Measurements from ENCODE around the gene NUP188.

NUP188 gene

GRCh38 chr9:129005336-129005997, 58.0 kb downstream of the NUP188 start:
- DNase-seq (ENCODE audit: low read depth in 2 of 2): no peak

- no peak for DNase-seq (ENCODE audit: low read depth in 2 of 2)
Measured at GRCh38 chr9:129006328-129007034, 59.0 kb downstream of the NUP188 start.

- no peak for DNase-seq (ENCODE audit: low read depth in 2 of 2)
Measured at GRCh38 chr9:129007035-129007765, 59.7 kb downstream of the NUP188 start.

- DNase-seq (ENCODE audit: low read depth in 2 of 2): no peak
Measured at GRCh38 chr9:129007766-129008468, 60.4 kb downstream of the NUP188 start.

GRCh38 chr9:129008469-129008965, 61.0 kb downstream of the NUP188 start:
- no peak for DNase-seq (ENCODE audit: low read depth in 2 of 2)

- no peak for DNase-seq (ENCODE audit: low read depth in 2 of 2)
Measured at GRCh38 chr9:129008986-129009583, 61.6 kb downstream of the NUP188 start.

- no peak for DNase-seq (ENCODE audit: low read depth in 2 of 2)
Measured at GRCh38 chr9:129009584-129010141, 62.2 kb downstream of the NUP188 start.

GRCh38 chr9:129010267-129010975, 62.9 kb downstream of the NUP188 start:
- no peak for DNase-seq (ENCODE audit: low read depth in 2 of 2)

- no peak for DNase-seq (ENCODE audit: low read depth in 2 of 2)
Measured at GRCh38 chr9:129011170-129011569, 63.7 kb downstream of the NUP188 start.

- DNase-seq (ENCODE audit: low read depth in 2 of 2): no peak
Measured at GRCh38 chr9:129011761-129012181, 64.3 kb downstream of the NUP188 start.

GRCh38 chr9:129012343-129012742, 64.8 kb downstream of the NUP188 start:
- no peak for DNase-seq (ENCODE audit: low read depth in 2 of 2)

GRCh38 chr9:129012893-129013448, 65.5 kb downstream of the NUP188 start:
- DNase-seq (ENCODE audit: low read depth in 2 of 2): no peak

GRCh38 chr9:129013674-129014073, 66.2 kb downstream of the NUP188 start:
- DNase-seq (ENCODE audit: low read depth in 2 of 2): no peak

- DNase-seq (ENCODE audit: low read depth in 2 of 2): no peak
Measured at GRCh38 chr9:129014124-129014523, 66.6 kb downstream of the NUP188 start.

- no peak for DNase-seq (ENCODE audit: low read depth in 2 of 2)
Measured at GRCh38 chr9:129014608-129015007, 67.1 kb downstream of the NUP188 start.

GRCh38 chr9:129021091-129021490, 73.6 kb downstream of the NUP188 start:
- DNase-seq (ENCODE audit: low read depth in 2 of 2): no peak

- no peak for DNase-seq (ENCODE audit: low read depth in 2 of 2)
Measured at GRCh38 chr9:129022037-129022436, 74.5 kb downstream of the NUP188 start.

- no peak for DNase-seq (ENCODE audit: low read depth in 2 of 2)
Measured at GRCh38 chr9:129023036-129023907, 75.8 kb downstream of the NUP188 start.

- no peak for DNase-seq (ENCODE audit: low read depth in 2 of 2)
Measured at GRCh38 chr9:129023908-129024233, 76.4 kb downstream of the NUP188 start.
